Measurements from ENCODE around the gene ZSCAN20.
"Not testable (repeated sequence)": the region's sequence is repeated elsewhere in the genome, so short reads cannot be mapped to it uniquely, and the experiment has no call there.

ZSCAN20 gene

DNA sequence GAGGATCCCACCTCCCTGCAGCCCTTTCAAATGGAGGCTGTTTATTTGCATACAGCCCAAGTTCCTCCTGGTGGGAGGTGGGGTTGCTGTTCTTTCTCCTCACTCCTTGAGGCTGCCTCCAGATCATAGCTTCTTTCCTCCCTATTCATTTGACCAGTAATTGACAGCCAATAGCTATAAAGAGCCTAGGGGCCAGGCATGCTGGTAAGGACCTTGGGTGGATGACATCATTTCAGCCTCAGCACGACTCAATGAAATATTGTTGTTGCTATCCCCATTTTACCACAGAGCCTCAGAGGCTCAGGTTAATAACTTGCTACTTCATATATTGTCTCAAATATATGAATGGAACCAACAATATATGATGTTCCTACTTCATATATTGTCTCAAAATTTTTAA, 31.1 kb downstream of the ZSCAN20 start:
- ChIA-PET CTCF (interaction anchor here (0.7 kb wide), 1 partner anchor 80 kb away, joined by 3 read pairs; no protein-coding TSS in a partner anchor), POLR2A (ENCODE audit: low non-redundant PET) (no interaction called here)
- no peak overlapping the region for H3K27ac ChIP-seq
- DNase-seq (ENCODE audit: low spot score) = no peak
- TF ChIP-seq, protein P1, sequence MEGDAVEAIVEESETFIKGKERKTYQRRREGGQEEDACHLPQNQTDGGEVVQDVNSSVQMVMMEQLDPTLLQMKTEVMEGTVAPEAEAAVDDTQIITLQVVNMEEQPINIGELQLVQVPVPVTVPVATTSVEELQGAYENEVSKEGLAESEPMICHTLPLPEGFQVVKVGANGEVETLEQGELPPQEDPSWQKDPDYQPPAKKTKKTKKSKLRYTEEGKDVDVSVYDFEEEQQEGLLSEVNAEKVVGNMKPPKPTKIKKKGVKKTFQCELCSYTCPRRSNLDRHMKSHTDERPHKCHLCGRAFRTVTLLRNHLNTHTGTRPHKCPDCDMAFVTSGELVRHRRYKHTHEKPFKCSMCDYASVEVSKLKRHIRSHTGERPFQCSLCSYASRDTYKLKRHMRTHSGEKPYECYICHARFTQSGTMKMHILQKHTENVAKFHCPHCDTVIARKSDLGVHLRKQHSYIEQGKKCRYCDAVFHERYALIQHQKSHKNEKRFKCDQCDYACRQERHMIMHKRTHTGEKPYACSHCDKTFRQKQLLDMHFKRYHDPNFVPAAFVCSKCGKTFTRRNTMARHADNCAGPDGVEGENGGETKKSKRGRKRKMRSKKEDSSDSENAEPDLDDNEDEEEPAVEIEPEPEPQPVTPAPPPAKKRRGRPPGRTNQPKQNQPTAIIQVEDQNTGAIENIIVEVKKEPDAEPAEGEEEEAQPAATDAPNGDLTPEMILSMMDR (conservative IDR thresholded peaks at IDR 0.05; ENCODE audit: low read depth) = no peak

DNA sequence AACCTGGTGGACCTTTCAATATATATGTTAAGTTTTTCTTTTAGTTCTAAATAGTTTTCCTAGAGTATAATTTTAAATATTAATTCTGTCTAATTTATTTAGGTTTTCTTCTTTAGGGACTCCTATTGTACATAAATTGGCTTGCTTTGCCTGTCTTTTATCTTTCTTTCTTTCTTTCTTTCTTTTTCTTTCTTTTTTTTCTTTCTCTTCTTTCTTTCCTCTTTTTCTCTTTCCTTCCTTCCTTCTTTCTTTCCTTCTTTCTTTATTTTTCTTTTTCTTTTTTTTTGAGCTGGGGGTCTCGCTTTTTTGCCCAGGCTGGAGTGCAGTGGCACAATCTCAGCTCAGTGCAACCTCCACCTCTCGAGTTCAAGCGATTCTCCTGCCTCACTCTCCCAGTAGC, 35.2 kb downstream of the ZSCAN20 start:
- no peak for DNase-seq (ENCODE audit: low spot score)
- ChIA-PET POLR2A (ENCODE audit: low non-redundant PET) (interaction anchor here (0.6 kb wide), 1 partner anchor 264 kb away, joined by 3 read pairs; no protein-coding TSS in a partner anchor), CTCF (interaction anchor here (0.6 kb wide), 1 partner anchor 1345 kb away, joined by 4 read pairs; no protein-coding TSS in a partner anchor)
- no peak overlapping the region for H3K27ac ChIP-seq
- TF ChIP-seq, protein P1 (conservative IDR thresholded peaks at IDR 0.05; ENCODE audit: low read depth) = no peak

DNA sequence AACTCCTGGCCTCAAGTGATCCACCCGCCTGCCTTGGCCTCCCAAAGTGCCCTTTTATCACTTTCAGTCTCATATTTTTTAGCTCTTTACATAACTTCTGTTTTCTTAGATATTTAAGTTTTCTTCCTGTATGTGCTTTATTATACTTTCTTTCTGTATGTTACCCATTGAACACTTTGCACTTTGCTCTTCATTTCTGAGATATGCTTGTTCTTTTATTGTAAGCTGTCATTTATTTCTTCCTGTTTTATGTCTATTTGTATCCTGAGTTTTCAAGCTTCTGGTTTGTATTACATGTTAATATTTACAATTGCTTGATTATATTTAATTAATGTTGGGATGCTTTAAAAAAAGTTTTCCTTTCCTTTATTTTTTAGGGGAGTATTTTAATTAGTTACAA, 35.7 kb downstream of the ZSCAN20 start:
- H3K27ac ChIP-seq = no peak overlapping the region
- TF ChIP-seq, protein P1 (conservative IDR thresholded peaks at IDR 0.05; ENCODE audit: low read depth) = no peak
- ChIA-PET POLR2A (ENCODE audit: low non-redundant PET) (no interaction called here), CTCF (interaction anchor here (0.6 kb wide), 1 partner anchor 1345 kb away, joined by 4 read pairs; no protein-coding TSS in a partner anchor)
- DNase-seq (ENCODE audit: low spot score) = no peak

DNA sequence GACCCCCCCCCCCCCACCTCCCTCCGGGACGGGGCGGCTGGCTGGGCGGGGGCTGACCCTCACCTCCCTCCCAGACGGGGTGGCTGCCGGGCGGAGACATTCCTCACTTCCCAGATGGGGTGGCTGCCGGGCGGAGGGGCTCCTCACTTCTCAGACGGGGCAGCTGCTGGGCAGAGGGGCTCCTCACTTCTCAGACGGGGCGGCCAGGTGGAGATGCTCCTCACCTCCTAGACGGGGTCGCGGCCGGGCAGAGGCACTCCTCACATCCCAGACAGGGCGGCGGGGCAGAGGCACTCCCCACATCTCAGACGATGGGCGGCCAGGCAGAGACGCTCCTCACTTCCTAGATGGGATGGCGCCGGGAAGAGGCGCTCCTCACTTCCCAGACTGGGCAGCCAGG, 36.8 kb downstream of the ZSCAN20 start:
- CTCF ChIA-PET = interaction anchor here (0.7 kb wide), 1 partner anchor 1413 kb away, joined by 3 read pairs; no protein-coding TSS in a partner anchor
- POLR2A ChIA-PET (ENCODE audit: low non-redundant PET); H3K27ac ChIP-seq; DNase-seq (ENCODE audit: low spot score): not testable (repeated sequence)

DNA sequence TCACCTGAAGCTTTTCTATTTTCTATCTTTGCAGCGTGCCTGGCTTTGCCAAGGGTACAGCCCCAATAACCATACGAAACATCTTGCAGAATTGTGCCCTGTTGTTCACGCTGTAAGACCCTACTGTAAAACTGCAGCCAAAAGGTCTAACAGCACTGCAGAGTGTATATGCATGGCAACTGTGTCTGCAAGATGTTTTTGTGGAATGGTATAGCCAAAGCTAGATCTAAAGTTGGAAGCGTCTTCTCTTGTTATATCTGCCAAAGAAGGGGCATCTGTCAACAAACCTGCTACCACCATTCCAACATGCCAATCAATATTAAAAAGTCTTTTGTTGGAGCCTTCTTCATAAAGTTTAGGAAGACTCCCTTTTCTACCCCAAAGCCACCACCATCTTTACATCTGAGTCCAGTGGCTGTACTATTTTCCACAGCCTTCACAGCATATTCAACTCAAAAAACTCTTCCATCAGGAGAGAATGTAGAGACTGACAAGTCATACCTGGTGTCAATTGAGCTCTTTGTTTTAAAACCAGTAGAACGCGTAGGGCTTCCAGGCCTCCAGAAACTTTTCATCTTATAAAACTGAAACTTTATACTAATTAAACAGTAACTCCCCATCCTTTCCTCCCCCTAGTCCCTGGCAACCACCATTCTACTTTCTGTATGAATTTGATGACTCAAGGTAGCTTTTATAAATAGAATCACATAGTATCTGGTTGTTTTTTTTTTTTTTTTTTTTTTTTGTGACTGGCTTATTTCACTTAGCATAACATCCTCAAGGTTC, 40.0 kb downstream of the ZSCAN20 start:
- TF ChIP-seq, protein P1 (conservative IDR thresholded peaks at IDR 0.05; ENCODE audit: low read depth) = no peak
- DNase-seq (ENCODE audit: low spot score) = no peak
- no peak overlapping the region for H3K27ac ChIP-seq
- ChIA-PET POLR2A (ENCODE audit: low non-redundant PET) (no interaction called here), CTCF (interaction anchor here (0.5 to 0.7 kb wide), 2 partner anchors 56 to 68 kb away, joined by 3 to 4 read pairs; no protein-coding TSS in a partner anchor)

DNA sequence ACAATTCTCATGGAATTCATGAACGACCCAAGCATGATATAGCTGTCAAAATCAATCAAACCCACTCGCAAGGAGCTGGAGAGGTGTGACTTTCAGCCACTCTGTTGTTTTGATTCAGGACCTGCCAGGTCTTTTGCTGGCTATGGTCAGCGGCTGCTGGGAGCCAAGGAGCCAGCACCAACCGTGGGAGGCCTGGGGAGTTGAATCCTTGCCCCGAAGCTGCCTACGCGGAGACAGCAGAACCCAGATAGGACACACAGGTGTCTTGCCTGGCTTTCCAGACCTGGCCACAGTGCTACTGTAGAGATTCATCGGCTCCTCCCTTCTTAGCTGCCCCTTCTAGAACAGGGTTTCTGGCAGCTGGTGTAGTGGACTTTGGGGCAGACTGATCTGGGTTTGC, 42.7 kb downstream of the ZSCAN20 start:
- ChIA-PET CTCF (no interaction called here), POLR2A (ENCODE audit: low non-redundant PET) (no interaction called here)
- DNase-seq (ENCODE audit: low spot score) = no peak
- no peak overlapping the region for H3K27ac ChIP-seq
- TF ChIP-seq, protein P1 (conservative IDR thresholded peaks at IDR 0.05; ENCODE audit: low read depth) = no peak

DNA sequence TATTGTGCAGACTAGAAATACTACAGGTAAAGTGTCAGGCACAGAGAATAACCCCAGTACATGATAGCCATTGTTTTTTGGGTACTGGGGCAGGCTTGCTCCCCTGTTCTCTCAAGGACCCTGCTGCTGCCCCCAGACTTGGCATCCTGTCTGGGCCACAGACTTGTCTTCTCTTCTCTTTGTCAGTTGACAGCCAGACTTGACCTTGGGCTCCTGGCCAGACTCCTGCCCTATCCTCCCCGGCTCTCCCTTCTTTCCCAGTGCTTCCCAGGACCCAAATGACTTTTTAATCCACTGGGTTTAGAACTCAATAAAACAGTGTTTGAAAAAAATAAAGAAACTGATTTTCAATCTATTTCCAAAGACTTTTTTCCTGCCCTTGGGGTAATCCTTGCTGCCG, 43.2 kb downstream of the ZSCAN20 start:
- no peak overlapping the region for H3K27ac ChIP-seq
- TF ChIP-seq, protein P1 (conservative IDR thresholded peaks at IDR 0.05; ENCODE audit: low read depth) = no peak
- ChIA-PET CTCF (interaction anchor here (0.6 kb wide), 1 partner anchor 45 kb away, joined by 3 read pairs; no protein-coding TSS in a partner anchor), POLR2A (ENCODE audit: low non-redundant PET) (no interaction called here)
- no peak for DNase-seq (ENCODE audit: low spot score)
